ENCODE data around the gene LRP5. TPM values are rescaled to one million over a fixed set of nuclear protein-coding genes. Genes with fewer than 3 reads are reported as not detected.

LRP5 gene
- total RNA-seq, 1 experiment from 2014 or later: 48.8 TPM

DNA sequence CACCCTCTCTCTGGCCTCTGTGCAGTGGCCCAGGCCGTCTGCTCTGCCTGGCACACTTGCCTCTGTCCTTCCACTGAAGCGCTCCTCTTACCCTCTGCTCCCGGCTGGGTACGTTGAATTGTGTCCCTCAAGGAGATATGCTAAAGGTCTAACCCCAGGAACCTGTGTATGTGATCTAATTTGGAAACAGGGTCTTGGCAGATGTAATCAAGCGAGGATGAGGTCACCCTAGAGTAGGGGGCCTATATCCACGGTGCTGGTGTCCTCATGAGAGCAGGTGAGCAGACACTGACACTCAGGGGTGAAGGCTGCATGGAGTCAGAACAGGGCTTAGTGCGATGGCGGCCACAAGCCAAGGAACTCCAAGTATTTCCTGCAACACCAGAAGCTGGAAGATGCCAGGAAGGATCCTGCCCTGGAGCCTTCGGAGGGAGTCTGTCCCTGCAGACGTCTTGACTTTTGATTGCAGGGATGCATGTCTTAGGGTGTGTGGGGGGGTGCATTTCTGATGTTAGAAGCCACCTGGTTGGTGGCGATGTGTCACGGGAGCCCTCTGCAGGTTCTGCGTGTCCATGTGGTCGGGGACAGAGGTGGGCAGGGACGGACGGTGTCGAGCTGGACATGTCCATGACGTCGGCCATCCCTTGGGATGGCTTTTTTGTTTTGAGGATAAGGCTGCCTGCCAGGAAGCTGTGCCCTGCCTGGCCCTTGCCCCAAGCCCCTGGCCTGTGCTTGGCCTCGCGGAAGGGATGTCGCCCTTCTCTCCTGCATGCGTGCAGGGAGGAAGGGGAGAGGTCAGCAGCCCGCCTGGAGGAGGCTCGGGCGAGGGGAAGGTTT, 68.6 kb downstream of the LRP5 start:
- no peak for ATAC-seq
- Mint-ChIP-seq H3K4me1 (peaks cover 5% of the 10 kb centered on the region), H3K36me3 (peaks cover 6% of the 10 kb centered on the region), H3K4me3 (no peak overlapping the region), H3K9me3 (no peaks in the 10 kb centered on the region), H3K27ac (peak overlapping the region; percentile 59), H3K27me3 (ENCODE audit: low read depth) (no peaks in the 10 kb centered on the region)
- POLR2A ChIA-PET: interaction anchor here (0.6 kb wide), 1 partner anchor 7 kb away, joined by 4 read pairs; no protein-coding TSS in a partner anchor
- no peak for DNase-seq (ENCODE audit: low spot score)
- TF ChIP-seq ZNF317 (CRISPR knock-in tag; IDR thresholded peaks at IDR 0.05; ENCODE audit: borderline replicate concordance, low read depth) (no peak), ZNF138 (CRISPR knock-in tag; conservative IDR thresholded peaks at IDR 0.05) (no peak), ZNF232 (CRISPR knock-in tag; IDR thresholded peaks at IDR 0.05) (no peak), ZBTB21 (CRISPR knock-in tag; IDR thresholded peaks at IDR 0.05; ENCODE audit: borderline replicate concordance) (no peak), RELA (CRISPR knock-in tag; IDR thresholded peaks at IDR 0.05; ENCODE audit: borderline replicate concordance) (no peak), NR1H2 (CRISPR knock-in tag; IDR thresholded peaks at IDR 0.05) (no peak), SP1 (CRISPR knock-in tag; conservative IDR thresholded peaks at IDR 0.05) (no peak), ATF1 (CRISPR knock-in tag; IDR thresholded peaks at IDR 0.05) (no peak), GTF2I (CRISPR knock-in tag; conservative IDR thresholded peaks at IDR 0.05) (no peak), NR3C1 (CRISPR knock-in tag; conservative IDR thresholded peaks at IDR 0.05; ENCODE audit: low read depth) (no peak)
- TF ChIP-seq, protein P1, sequence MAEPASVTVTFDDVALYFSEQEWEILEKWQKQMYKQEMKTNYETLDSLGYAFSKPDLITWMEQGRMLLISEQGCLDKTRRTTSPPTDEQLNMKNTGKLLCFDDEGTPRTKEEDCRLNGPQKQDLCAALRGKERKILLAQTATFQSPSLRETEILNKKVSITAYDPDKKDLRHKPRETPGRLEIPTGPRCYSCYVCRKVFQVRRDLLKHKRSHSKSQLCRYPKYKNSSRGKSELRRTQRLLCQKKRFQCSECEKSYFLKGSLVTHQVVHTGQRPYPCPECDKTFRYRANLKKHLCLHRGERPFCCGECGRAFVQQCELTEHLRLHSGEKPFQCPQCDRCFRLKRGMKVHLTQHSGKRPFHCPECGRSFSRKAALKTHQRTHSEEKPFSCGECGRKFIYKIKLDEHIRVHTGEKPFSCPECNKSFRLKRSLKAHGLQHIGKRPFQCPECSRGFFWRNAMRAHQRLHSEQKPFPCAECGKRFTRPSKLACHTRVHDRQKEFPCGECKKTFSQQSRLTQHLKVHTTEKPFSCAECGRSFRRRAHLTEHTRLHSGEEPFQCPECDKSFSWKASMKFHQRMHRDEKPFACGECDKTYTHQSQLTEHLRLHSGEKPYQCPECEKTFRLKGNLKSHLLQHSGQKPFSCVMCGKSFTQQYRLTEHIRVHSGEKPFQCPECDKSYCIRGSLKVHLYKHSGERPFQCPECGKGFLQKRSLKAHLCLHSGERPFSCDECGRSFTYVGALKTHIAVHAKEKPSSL (CRISPR knock-in tag; conservative IDR thresholded peaks at IDR 0.05): no peak
- TF ChIP-seq, protein P2, sequence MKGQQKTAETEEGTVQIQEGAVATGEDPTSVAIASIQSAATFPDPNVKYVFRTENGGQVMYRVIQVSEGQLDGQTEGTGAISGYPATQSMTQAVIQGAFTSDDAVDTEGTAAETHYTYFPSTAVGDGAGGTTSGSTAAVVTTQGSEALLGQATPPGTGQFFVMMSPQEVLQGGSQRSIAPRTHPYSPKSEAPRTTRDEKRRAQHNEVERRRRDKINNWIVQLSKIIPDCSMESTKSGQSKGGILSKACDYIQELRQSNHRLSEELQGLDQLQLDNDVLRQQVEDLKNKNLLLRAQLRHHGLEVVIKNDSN (CRISPR knock-in tag; IDR thresholded peaks at IDR 0.05): no peak
- TF ChIP-seq, protein P3, sequence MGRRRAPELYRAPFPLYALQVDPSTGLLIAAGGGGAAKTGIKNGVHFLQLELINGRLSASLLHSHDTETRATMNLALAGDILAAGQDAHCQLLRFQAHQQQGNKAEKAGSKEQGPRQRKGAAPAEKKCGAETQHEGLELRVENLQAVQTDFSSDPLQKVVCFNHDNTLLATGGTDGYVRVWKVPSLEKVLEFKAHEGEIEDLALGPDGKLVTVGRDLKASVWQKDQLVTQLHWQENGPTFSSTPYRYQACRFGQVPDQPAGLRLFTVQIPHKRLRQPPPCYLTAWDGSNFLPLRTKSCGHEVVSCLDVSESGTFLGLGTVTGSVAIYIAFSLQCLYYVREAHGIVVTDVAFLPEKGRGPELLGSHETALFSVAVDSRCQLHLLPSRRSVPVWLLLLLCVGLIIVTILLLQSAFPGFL (CRISPR knock-in tag; IDR thresholded peaks at IDR 0.05; ENCODE audit: borderline replicate concordance): no peak
- TF ChIP-seq, protein P4, sequence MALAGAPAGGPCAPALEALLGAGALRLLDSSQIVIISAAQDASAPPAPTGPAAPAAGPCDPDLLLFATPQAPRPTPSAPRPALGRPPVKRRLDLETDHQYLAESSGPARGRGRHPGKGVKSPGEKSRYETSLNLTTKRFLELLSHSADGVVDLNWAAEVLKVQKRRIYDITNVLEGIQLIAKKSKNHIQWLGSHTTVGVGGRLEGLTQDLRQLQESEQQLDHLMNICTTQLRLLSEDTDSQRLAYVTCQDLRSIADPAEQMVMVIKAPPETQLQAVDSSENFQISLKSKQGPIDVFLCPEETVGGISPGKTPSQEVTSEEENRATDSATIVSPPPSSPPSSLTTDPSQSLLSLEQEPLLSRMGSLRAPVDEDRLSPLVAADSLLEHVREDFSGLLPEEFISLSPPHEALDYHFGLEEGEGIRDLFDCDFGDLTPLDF (CRISPR knock-in tag; IDR thresholded peaks at IDR 0.05): no peak
- TF ChIP-seq, protein P5, sequence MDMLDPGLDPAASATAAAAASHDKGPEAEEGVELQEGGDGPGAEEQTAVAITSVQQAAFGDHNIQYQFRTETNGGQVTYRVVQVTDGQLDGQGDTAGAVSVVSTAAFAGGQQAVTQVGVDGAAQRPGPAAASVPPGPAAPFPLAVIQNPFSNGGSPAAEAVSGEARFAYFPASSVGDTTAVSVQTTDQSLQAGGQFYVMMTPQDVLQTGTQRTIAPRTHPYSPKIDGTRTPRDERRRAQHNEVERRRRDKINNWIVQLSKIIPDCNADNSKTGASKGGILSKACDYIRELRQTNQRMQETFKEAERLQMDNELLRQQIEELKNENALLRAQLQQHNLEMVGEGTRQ (CRISPR knock-in tag; IDR thresholded peaks at IDR 0.05): no peak
- CTCF ChIA-PET: interaction anchor here (0.6 to 1.6 kb wide), 6 partner anchors 13 to 262 kb away, joined by 3 read pairs; no protein-coding TSS in a partner anchor

DNA sequence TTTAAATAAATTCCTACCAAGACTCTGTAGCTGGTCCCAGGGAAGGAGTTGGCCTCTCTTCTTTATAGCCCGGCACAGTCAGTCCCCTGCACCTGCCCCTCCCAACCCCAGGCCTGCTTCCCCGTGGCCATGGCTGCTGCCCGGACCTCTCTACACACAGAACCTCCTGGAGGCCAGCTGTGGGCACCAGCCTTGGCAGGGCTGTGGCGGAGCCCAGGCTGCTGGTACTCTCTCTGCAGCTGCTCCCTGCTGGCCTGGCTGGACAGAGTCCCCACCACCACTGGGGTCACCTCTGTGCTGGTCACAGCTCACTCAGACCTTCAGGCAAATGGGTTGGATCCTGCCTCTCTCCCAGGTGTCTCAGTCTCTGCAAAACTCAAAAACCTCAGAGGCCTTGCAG, 69.3 kb downstream of the LRP5 start:
- Mint-ChIP-seq H3K27me3 (ENCODE audit: low read depth) (no peaks in the 10 kb centered on the region), H3K4me1 (peaks cover 5% of the 10 kb centered on the region), H3K36me3 (peaks cover 12% of the 10 kb centered on the region), H3K9me3 (no peaks in the 10 kb centered on the region), H3K4me3 (no peak overlapping the region), H3K27ac (no peak overlapping the region)
- CTCF ChIA-PET: interaction anchor here (0.6 to 1.4 kb wide), 3 partner anchors 19 to 261 kb away, joined by 3 read pairs; no protein-coding TSS in a partner anchor
- ATAC-seq: no peak
- POLR2A ChIA-PET: interaction anchor here (0.6 kb wide), 1 partner anchor 8 kb away, joined by 4 read pairs; no protein-coding TSS in a partner anchor
- no peak for DNase-seq (ENCODE audit: low spot score)
- no peak for TF ChIP-seq TEAD4 (CRISPR knock-in tag; IDR thresholded peaks at IDR 0.05)
- no peak for TF ChIP-seq MXD4 (CRISPR knock-in tag; IDR thresholded peaks at IDR 0.05; ENCODE audit: borderline replicate concordance)
- TF ChIP-seq, protein P6, sequence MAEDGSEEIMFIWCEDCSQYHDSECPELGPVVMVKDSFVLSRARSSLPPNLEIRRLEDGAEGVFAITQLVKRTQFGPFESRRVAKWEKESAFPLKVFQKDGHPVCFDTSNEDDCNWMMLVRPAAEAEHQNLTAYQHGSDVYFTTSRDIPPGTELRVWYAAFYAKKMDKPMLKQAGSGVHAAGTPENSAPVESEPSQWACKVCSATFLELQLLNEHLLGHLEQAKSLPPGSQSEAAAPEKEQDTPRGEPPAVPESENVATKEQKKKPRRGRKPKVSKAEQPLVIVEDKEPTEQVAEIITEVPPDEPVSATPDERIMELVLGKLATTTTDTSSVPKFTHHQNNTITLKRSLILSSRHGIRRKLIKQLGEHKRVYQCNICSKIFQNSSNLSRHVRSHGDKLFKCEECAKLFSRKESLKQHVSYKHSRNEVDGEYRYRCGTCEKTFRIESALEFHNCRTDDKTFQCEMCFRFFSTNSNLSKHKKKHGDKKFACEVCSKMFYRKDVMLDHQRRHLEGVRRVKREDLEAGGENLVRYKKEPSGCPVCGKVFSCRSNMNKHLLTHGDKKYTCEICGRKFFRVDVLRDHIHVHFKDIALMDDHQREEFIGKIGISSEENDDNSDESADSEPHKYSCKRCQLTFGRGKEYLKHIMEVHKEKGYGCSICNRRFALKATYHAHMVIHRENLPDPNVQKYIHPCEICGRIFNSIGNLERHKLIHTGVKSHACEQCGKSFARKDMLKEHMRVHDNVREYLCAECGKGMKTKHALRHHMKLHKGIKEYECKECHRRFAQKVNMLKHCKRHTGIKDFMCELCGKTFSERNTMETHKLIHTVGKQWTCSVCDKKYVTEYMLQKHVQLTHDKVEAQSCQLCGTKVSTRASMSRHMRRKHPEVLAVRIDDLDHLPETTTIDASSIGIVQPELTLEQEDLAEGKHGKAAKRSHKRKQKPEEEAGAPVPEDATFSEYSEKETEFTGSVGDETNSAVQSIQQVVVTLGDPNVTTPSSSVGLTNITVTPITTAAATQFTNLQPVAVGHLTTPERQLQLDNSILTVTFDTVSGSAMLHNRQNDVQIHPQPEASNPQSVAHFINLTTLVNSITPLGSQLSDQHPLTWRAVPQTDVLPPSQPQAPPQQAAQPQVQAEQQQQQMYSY (CRISPR knock-in tag; IDR thresholded peaks at IDR 0.05): no peak
- TF ChIP-seq FOXP1 (CRISPR knock-in tag; IDR thresholded peaks at IDR 0.05; ENCODE audit: borderline replicate concordance): no peak
- TF ChIP-seq SOX15 (CRISPR knock-in tag; IDR thresholded peaks at IDR 0.05): no peak
- no peak for TF ChIP-seq HMGA2 (CRISPR knock-in tag; IDR thresholded peaks at IDR 0.05)
- no peak for TF ChIP-seq CREM (CRISPR knock-in tag; IDR thresholded peaks at IDR 0.05)
- TF ChIP-seq, protein P5 (CRISPR knock-in tag; IDR thresholded peaks at IDR 0.05): no peak

Data from WTC11 (cell line).